Inflammatory macrophage treated with lipopolysaccharide for 4 hours (primary cell): ENCODE results near the gene ANKRD42.
"Not testable (repeated sequence)": the region's sequence is repeated elsewhere in the genome, so short reads cannot be mapped to it uniquely, and the experiment has no call there.

Experiments used
- DNase-seq: peaks from one replicate; pipeline ENCODE4 v3.0.0-alpha.2; 2020

ANKRD42 gene

GRCh38 chr11:83249972-83250593, 56.6 kb downstream of the ANKRD42 start:
- DNase-seq, result peak; percentile 53

- no peak for DNase-seq
Measured at GRCh38 chr11:83252266-83252665, 58.8 kb downstream of the ANKRD42 start.

- no peak for DNase-seq
Measured at GRCh38 chr11:83252941-83253340, 59.4 kb downstream of the ANKRD42 start.

GRCh38 chr11:83255366-83255765, 61.9 kb downstream of the ANKRD42 start:
- no peak for DNase-seq

- no peak for DNase-seq
Measured at GRCh38 chr11:83256602-83257340, 63.3 kb downstream of the ANKRD42 start.

GRCh38 chr11:83257761-83258168, 64.3 kb downstream of the ANKRD42 start:
- DNase-seq, result no peak

- no peak for DNase-seq
Measured at GRCh38 chr11:83259559-83259958, 66.0 kb downstream of the ANKRD42 start.

GRCh38 chr11:83265331-83265730, 71.8 kb downstream of the ANKRD42 start:
- no peak for DNase-seq

- DNase-seq, result not testable (repeated sequence)
Measured at GRCh38 chr11:83269080-83269479, 75.6 kb downstream of the ANKRD42 start.

GRCh38 chr11:83271734-83272133, 78.2 kb downstream of the ANKRD42 start:
- not testable (repeated sequence) for DNase-seq

- no peak for DNase-seq
Measured at GRCh38 chr11:83272627-83273026, 79.1 kb downstream of the ANKRD42 start.

GRCh38 chr11:83275888-83276641, 82.6 kb downstream of the ANKRD42 start:
- DNase-seq, result no peak

- no peak for DNase-seq
Measured at GRCh38 chr11:83278351-83278750, 84.8 kb downstream of the ANKRD42 start.

GRCh38 chr11:83280256-83280655, 86.7 kb downstream of the ANKRD42 start:
- no peak for DNase-seq

- DNase-seq, result no peak
Measured at GRCh38 chr11:83282084-83282716, 88.7 kb downstream of the ANKRD42 start.

- DNase-seq, result no peak
Measured at GRCh38 chr11:83284501-83285150, 91.1 kb downstream of the ANKRD42 start.

- peak; percentile 71 for DNase-seq
Measured at GRCh38 chr11:83285151-83285770, 91.7 kb downstream of the ANKRD42 start.

GRCh38 chr11:83285771-83286528, 92.4 kb downstream of the ANKRD42 start, which contains the start of gene CCDC90B:
Gene CCDC90B, minus strand, starts transcription at chr11:83286367. Its CDS starts 395 bp downstream, at chr11:83285972.
- peak; percentile 98 for DNase-seq

- no peak for DNase-seq
Measured at GRCh38 chr11:83287631-83288030, 94.1 kb downstream of the ANKRD42 start.

- peak; percentile 64 for DNase-seq
Measured at GRCh38 chr11:83292709-83293456, 99.4 kb downstream of the ANKRD42 start.

GRCh38 chr11:83293457-83293774, 99.9 kb downstream of the ANKRD42 start:
- no peak for DNase-seq
